ENCODE data around the gene CPLX4. TPM values are rescaled to one million over a fixed set of nuclear protein-coding genes. Genes with fewer than 3 reads are reported as not detected.

The CPLX4 gene
- total RNA-seq, 2 donors from 2014 or later, result not detected

DNA sequence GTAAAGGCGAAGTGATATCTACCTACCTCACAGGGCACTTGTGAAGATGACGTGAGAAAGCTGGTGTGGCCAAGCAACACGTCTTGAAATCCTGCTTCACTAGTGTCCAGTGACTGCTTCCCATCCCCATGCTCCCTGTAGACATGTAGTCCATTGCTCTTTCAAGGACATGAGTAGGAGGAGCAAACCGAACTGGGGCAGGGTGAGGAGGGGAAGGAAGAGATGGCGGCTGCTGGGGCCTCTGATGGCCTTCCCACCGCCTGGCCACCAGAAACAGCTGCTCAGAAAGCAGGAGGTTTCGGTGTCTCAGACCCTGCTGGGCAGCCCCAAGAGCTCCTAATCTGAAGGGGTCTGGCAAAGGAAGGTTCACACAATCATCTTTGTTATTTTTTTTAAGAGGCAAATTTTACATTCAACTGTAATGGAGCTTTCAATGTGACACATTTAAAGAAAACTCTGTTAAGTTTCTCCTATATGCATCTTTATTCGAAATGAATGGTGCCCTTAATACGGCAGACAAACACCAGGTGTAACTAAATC is 14.7 kb downstream of the CPLX4 start:
- no peaks in the 10 kb centered on the region for H3K27me3 ChIP-seq
- H3K9me3 ChIP-seq, result no peaks in the 10 kb centered on the region
- ATAC-seq (no peak), DNase-seq (no peak)
- WGBS, 2 donors, result 68 to 73% methylated on average over 9 of the region's 9 CpGs
- H3K27ac ChIP-seq, result no peak overlapping the region
- TF ChIP-seq POLR2A (IDR thresholded peaks at IDR 0.05), result no peak
- TF ChIP-seq, protein P1, sequence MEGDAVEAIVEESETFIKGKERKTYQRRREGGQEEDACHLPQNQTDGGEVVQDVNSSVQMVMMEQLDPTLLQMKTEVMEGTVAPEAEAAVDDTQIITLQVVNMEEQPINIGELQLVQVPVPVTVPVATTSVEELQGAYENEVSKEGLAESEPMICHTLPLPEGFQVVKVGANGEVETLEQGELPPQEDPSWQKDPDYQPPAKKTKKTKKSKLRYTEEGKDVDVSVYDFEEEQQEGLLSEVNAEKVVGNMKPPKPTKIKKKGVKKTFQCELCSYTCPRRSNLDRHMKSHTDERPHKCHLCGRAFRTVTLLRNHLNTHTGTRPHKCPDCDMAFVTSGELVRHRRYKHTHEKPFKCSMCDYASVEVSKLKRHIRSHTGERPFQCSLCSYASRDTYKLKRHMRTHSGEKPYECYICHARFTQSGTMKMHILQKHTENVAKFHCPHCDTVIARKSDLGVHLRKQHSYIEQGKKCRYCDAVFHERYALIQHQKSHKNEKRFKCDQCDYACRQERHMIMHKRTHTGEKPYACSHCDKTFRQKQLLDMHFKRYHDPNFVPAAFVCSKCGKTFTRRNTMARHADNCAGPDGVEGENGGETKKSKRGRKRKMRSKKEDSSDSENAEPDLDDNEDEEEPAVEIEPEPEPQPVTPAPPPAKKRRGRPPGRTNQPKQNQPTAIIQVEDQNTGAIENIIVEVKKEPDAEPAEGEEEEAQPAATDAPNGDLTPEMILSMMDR (IDR thresholded peaks at IDR 0.05), result no peak
- no peak overlapping the region for H3K4me3 ChIP-seq
- H3K36me3 ChIP-seq (replicated peaks in 1 of 2; ENCODE audit: insufficient read depth in 1 of 2, low read depth in 2 of 2), result no peaks in the 10 kb centered on the region
- peaks cover 9% of the 10 kb centered on the region for H3K4me1 ChIP-seq
- intact Hi-C loops (cut with DNase I), result no loop called here

DNA sequence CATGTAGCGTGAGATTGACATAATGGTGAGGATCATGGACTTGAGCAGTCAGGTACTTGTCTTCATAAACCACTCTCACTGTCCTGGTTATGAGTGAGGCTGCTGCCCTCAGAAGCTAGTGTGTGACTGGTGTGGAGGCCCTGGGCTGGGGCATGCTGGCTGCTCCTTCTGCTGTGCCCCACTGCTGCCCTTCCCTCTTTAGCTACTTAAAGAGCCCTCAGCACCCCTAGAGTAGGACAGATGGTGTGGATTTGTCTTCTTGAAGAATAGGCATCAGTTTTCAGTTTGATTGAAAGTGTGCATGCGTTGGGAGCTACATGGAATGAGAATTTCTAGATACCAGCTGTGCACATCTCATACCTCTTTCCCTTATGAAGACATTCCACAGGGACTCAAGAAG is 15.4 kb downstream of the CPLX4 start:
- H3K36me3 ChIP-seq (replicated peaks in 1 of 2; ENCODE audit: insufficient read depth in 1 of 2, low read depth in 2 of 2), result no peaks in the 10 kb centered on the region
- H3K4me3 ChIP-seq, result no peak overlapping the region
- intact Hi-C loops (cut with DNase I), result no loop called here
- peaks cover 1% of the 10 kb centered on the region for H3K4me1 ChIP-seq
- TF ChIP-seq, protein P1 (IDR thresholded peaks at IDR 0.05), result no peak
- TF ChIP-seq POLR2A (IDR thresholded peaks at IDR 0.05), result no peak
- H3K27me3 ChIP-seq, result no peaks in the 10 kb centered on the region
- no peak for ATAC-seq
- no peaks in the 10 kb centered on the region for H3K9me3 ChIP-seq
- H3K27ac ChIP-seq, result no peak overlapping the region
- 88 to 89% methylated on average over 2 of the region's 2 CpGs for WGBS, 2 donors
- DNase-seq, result no peak

DNA sequence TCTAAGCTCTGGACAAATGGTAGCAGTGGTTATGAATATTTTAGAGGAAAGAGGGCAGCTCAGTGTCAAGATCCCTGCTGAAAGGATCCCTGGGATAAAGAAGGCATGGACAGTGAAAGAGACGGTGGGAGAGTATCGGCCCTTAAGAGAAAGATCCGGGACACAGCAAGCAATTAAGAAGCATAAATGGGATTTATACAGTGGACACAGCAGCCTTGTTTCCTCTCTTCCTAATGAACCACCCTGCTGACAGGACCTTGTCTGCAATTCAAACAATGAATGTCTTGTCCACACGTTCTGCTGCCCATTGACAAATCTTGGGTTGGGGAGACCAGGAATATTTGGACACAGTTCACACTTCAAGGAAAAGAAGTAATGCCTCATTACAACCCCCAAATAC is 16.5 kb downstream of the CPLX4 start:
- no peaks in the 10 kb centered on the region for H3K36me3 ChIP-seq (replicated peaks in 1 of 2; ENCODE audit: insufficient read depth in 1 of 2, low read depth in 2 of 2)
- H3K27me3 ChIP-seq, result no peaks in the 10 kb centered on the region
- intact Hi-C loops (cut with DNase I), result no loop called here
- ATAC-seq (no peak), DNase-seq (no peak)
- H3K9me3 ChIP-seq, result no peaks in the 10 kb centered on the region
- H3K27ac ChIP-seq, result no peak overlapping the region
- H3K4me1 ChIP-seq, result no peaks in the 10 kb centered on the region
- H3K4me3 ChIP-seq, result no peak overlapping the region
- no peak for TF ChIP-seq POLR2A (IDR thresholded peaks at IDR 0.05)
- TF ChIP-seq, protein P1 (IDR thresholded peaks at IDR 0.05), result no peak
- WGBS, 2 donors, result 67 to 71% methylated on average over 4 of the region's 4 CpGs

DNA sequence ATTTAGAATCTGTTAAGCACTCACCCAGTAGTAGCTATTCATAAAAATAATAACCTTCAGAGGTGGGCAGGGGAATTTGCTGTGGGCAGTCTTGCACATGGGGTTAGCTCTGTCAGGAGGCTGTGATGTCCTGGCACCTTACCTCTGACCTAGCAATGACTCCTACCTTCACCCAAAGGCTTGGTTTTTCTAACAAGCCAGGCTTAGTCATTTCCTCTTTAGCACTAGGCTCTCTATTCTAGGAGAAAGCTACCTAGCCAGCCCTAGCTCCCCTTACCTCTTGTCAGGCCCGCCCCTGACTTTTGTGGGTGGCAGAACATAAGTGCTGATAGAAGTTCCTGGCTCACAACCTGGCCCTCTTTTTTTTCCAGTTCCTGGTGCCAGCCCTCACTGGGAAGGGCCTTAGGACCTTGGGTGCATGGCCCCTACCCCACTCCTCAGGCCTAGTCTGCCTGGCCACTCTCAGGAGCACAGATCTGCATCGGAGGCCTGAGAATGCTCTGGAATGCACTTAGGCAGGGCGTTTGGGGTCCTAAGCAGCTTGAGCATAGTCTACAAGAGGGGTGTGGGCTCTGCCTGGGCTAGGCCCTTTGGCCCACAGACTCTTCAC is 17.7 kb downstream of the CPLX4 start:
- ATAC-seq, result no peak
- no peak overlapping the region for H3K27ac ChIP-seq
- no peak for TF ChIP-seq POLR2A (IDR thresholded peaks at IDR 0.05)
- TF ChIP-seq, protein P1 (IDR thresholded peaks at IDR 0.05), result no peak
- intact Hi-C loops (cut with DNase I), result no loop called here
- no peak for DNase-seq
- 25 to 68% methylated on average over 1 to 3 of the region's 3 CpGs for WGBS, 2 donors
- no peaks in the 10 kb centered on the region for H3K9me3 ChIP-seq
- no peaks in the 10 kb centered on the region for H3K27me3 ChIP-seq
- H3K4me1 ChIP-seq, result no peaks in the 10 kb centered on the region
- no peak overlapping the region for H3K4me3 ChIP-seq
- H3K36me3 ChIP-seq (replicated peaks in 1 of 2; ENCODE audit: insufficient read depth in 1 of 2, low read depth in 2 of 2), result no peaks in the 10 kb centered on the region

DNA sequence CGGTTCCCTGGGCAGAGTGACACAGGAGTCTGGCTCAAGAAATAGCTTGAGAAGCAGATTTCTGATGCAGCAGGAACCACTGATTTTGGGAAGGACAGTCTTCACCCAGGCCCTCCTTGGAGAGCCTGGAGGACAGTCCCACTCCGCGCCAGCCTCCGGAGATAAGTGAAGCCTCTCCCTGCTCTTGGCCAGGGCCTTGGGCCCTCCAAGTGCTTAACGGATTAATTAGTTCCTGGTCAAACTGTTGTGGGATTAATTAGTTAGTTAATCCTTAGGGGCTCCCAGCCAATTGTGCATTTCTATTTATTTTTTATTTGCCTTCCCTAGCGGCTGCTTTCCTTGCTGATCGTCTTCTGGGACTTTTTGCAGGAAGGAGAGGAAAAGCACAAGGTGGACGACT is 19.6 kb downstream of the CPLX4 start:
- Histone ChIP-seq H3K4me1 (no peaks in the 10 kb centered on the region), H3K9me3 (no peaks in the 10 kb centered on the region), H3K27ac (no peak overlapping the region), H3K27me3 (no peaks in the 10 kb centered on the region), H3K4me3 (no peak overlapping the region), H3K36me3 (replicated peaks in 1 of 2; ENCODE audit: insufficient read depth in 1 of 2, low read depth in 2 of 2) (no peaks in the 10 kb centered on the region)
- WGBS, 2 donors, result 65 to 78% methylated on average over 8 of the region's 8 CpGs
- intact Hi-C loops (cut with DNase I), result no loop called here
- no peak for DNase-seq
- TF ChIP-seq POLR2A (IDR thresholded peaks at IDR 0.05), result no peak
- TF ChIP-seq, protein P1 (IDR thresholded peaks at IDR 0.05), result no peak
- ATAC-seq, result no peak
